GM10266 (cell line): ENCODE results near the gene MDGA2.

Experiments
- DNase-seq: peaks from one replicate; pipeline ENCODE4 v3.0.0; 2012; ENCODE audit errors: extremely low spot score
- TF ChIP-seq, protein P1 (sequence below): IDR thresholded peaks from 2 replicates; pipeline ENCODE4 v1.5.1; 2012; ENCODE audit warnings: mild to moderate bottlenecking, low read depth; ENCODE audit not compliant: control insufficient read depth, insufficient read depth; ENCODE audit errors: missing control alignments

Gene MDGA2

DNA sequence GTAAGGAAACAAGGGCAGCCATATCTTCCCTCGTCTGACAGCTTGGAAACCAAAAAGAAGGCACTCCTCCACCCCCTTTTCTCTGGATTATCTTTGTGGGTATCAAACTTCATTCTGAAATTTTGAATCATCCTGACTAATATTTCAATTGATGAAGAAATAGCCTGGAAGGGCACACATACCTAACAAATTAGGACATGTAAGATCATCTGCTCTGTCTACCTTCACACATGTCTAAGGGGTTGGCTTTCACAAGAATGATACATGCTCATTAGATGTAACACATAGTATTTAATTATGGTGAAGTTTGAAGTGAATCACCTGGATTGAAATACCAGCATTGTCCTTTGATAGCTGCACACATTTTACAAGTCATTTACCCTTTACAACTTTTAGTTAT lies 675.7 kb downstream of the MDGA2 start:
- TF ChIP-seq, protein P1, sequence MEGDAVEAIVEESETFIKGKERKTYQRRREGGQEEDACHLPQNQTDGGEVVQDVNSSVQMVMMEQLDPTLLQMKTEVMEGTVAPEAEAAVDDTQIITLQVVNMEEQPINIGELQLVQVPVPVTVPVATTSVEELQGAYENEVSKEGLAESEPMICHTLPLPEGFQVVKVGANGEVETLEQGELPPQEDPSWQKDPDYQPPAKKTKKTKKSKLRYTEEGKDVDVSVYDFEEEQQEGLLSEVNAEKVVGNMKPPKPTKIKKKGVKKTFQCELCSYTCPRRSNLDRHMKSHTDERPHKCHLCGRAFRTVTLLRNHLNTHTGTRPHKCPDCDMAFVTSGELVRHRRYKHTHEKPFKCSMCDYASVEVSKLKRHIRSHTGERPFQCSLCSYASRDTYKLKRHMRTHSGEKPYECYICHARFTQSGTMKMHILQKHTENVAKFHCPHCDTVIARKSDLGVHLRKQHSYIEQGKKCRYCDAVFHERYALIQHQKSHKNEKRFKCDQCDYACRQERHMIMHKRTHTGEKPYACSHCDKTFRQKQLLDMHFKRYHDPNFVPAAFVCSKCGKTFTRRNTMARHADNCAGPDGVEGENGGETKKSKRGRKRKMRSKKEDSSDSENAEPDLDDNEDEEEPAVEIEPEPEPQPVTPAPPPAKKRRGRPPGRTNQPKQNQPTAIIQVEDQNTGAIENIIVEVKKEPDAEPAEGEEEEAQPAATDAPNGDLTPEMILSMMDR, result no peak
- DNase-seq, result no peak

DNA sequence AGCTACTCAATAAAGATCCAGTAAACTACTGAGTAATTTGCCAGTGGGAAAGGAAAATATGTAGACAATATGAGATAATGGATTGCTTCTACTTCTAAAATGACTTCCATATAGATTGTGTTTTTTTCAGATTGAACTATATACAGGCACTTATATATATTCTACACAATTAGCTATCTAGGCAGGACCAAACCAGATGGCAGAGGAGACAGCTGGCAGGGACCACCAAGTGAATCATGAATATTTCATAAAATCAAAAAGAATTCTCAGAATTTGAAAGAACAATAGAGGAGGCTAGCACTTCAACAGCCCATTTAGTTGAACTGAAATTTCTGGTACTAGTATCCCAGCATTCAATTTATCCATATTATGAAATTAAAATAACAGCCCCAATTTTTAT lies 685.8 kb downstream of the MDGA2 start:
- DNase-seq, result no peak

DNA sequence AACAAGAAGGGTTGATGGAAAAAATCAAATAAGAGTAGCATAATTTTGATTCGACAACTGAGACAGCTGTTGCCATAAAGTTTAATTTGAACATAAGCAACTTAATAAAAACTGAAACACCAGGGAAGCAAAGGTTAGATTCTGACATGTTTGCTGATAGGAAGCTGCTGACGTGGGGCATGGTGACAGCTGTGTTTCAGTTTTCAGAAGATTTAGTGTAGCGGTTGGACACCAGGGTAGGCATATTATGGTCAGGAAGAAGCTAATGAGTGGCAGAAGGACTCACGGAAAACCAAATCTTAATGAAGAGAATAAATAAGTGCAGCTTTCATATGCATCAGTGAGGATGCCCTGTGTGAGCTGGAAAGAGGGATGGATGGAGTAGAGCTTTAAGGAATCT lies 687.1 kb downstream of the MDGA2 start:
- TF ChIP-seq, protein P1, result no peak
- no peak for DNase-seq

More for the DNA sequence above, 685.8 kb downstream of the MDGA2 start:
- TF ChIP-seq, protein P1, result no peak

DNA sequence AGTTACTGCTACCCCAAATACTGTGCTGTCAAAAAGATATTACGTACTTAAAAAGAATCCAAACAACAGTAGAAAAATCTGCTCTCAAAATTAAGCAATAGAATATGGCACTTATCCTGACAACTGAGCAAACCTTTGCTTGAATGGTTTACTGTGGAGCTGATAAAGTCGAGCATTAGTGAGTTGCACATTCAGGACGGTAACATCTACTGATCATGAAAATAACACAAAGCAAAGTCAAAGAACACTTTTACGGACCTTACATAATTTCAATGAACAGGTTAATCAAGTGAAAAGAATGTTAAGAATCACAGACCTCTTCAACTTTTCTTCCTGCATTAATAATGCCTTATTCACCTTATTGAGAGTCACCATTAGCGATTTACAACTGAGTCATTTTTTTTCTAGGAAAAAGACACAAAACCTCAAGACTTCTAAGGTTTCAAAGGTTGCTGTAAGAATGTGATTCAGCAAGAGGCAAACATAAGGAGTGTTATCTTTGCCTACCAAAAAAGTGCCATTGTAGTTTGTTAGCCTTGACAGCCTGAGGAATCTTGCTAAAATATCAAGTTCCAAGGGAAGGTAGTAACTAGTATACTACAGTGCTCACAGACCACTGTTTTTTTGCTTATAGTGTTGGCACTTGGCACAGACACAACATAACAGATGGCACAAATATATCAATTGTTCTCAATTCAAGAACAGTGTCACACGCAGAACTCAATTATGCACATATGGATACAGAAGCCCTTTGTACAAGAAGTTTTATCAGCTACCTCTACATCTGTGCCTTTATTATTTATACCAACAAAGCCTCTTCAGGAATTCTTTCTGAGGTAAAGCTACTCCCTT lies 689.6 kb downstream of the MDGA2 start:
- TF ChIP-seq, protein P1, result no peak
- no peak for DNase-seq

DNA sequence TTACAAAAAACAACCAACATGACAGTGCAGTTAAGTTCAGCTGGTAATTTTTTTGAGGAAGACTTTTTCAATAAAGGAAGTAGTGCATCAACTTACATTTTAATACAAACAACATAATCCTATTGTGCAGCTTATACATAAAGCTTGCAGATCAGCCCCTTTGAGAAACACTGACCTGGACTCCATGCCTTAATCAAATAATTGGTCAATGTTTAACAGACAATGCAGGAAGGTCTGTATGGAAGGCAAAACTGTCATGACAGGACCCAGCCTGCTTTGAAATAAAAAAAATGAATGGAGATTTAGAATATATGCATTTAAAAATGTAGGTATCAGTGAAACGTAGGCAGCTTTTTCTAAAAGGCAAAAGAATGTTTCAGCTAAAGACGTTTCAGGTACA lies 702.1 kb downstream of the MDGA2 start:
- TF ChIP-seq, protein P1, result no peak
- no peak for DNase-seq

DNA sequence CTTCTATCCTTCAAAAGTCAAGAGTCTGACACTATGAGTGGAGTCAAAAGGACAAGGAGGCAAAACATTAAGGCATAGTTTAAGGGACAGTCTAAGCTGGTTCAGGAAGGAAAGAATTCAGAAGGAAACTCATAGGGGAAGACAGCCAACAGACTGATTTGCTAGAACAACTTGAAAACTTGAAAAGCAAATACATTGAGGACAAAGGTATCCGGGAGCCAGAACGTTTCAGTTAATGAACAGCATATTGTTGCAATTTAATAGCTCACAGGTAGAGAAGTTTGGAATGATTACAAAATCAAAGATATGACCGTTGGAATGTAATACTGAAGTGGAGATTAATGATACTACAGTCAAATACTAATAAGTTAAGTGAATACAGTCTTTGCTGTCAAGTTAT lies 711.0 kb downstream of the MDGA2 start:
- TF ChIP-seq, protein P1, result no peak
- DNase-seq, result no peak

DNA sequence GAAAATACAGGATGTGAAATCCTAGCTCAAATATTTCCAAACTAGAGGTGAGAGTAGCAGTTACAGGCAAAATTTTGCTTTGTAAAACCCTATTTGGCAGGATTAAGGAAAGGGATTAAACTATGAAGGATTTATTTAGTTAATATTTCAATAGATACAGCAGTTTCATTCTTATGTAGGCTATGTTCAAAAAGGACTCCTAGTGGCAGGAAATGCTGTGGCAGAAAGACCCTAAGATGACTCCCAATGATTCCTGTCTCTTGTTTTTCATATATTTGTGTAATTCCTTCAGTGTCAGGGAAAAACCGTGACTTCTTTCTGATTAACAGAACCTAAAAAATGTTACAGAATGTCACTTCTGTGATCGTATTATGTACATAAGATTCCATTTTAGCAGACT lies 724.3 kb downstream of the MDGA2 start:
- TF ChIP-seq, protein P1, result no peak
- DNase-seq, result no peak
